Astrocyte of the cerebellum (primary cell): ENCODE results near the gene CDC20.

ENCODE experiments used
- DNase-seq: peaks from one replicate; pipeline ENCODE4 v3.0.0-alpha.2; 2011; ENCODE audit warnings: low read depth
- H3K4me3 ChIP-seq: 2 replicates; pipeline ENCODE4 v1.5.1; 2011; ENCODE audit warnings: mild to moderate bottlenecking, low read depth, low read length, moderate library complexity
- in situ Hi-C: cut with HindIII; loops from 2 replicates; pipeline ENCODE4 v1.10.0; 2017; ENCODE audit warnings: low sequenced_read_pairs
- TF ChIP-seq, protein P1 (sequence below): IDR thresholded peaks from 2 replicates; pipeline ENCODE4 v1.5.1; 2012; ENCODE audit warnings: low read length, low read depth, moderate library complexity, mild to moderate bottlenecking; ENCODE audit errors: missing control alignments

The CDC20 gene

DNA sequence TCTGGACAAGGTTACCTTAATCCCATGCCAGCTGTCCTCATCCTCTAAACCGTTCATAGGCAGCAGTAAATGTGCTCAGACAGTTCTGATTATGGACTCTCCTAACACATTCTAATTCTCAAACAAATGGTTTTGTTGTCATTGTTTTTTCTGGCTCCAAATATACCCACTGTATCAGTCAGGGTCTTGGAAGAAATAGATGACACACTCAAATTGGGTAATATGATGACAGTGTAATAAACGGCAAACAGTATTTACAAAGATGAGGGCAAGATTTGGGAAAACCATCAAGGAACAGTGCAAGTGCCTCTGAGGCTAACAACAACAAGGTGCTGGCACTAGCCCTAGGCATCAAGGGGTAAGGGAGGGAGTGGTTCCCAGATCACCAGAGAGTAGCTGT is 4.3 kb upstream of the CDC20 start:
- no peak for DNase-seq
- no peak overlapping the region for H3K4me3 ChIP-seq
- TF ChIP-seq, protein P1, sequence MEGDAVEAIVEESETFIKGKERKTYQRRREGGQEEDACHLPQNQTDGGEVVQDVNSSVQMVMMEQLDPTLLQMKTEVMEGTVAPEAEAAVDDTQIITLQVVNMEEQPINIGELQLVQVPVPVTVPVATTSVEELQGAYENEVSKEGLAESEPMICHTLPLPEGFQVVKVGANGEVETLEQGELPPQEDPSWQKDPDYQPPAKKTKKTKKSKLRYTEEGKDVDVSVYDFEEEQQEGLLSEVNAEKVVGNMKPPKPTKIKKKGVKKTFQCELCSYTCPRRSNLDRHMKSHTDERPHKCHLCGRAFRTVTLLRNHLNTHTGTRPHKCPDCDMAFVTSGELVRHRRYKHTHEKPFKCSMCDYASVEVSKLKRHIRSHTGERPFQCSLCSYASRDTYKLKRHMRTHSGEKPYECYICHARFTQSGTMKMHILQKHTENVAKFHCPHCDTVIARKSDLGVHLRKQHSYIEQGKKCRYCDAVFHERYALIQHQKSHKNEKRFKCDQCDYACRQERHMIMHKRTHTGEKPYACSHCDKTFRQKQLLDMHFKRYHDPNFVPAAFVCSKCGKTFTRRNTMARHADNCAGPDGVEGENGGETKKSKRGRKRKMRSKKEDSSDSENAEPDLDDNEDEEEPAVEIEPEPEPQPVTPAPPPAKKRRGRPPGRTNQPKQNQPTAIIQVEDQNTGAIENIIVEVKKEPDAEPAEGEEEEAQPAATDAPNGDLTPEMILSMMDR: no peak
- in situ Hi-C loops: no loop called here

DNA sequence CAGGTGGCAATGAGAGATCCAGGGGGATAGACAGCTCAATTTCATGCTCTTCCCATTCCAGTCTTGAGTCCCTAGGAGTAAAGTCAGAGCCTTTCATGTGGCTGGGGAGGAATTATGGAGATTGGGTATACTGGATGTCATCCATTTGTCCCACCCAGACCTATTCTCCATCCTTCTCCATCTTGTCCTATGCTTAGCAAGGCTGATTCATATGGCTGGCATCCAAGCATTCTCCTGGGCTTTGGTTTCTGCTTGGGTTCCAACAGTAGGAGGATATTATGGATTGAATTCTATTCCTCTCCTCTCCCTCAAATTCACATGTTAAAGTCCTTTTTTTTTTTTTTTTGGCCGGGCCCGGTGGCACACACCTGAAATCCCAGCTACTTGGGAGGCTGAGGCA is 3.8 kb upstream of the CDC20 start:
- TF ChIP-seq, protein P1: no peak
- no peak overlapping the region for H3K4me3 ChIP-seq
- DNase-seq: no peak
- in situ Hi-C loops: no loop called here

DNA sequence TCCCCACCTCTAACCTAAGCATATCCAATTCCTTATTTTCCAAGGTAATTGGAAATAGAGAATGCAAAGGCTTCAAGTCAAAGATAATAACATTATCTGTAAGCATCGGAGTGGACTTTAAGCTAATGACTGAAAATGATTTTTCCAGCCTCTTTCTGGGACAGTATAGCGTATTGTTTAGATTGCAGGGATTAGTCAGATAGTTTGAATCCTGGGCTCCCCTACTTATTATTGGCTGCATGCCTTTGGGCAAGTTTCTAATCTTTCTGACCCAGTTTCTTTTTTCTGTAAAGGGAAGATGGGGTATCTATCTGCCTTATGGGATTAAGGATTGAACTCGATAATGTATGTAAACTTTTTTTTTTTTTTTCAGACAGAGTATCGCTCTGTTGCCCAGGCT is 1.5 kb upstream of the CDC20 start:
- in situ Hi-C loops: no loop called here
- TF ChIP-seq, protein P1: no peak
- no peak for DNase-seq
- no peak overlapping the region for H3K4me3 ChIP-seq

DNA sequence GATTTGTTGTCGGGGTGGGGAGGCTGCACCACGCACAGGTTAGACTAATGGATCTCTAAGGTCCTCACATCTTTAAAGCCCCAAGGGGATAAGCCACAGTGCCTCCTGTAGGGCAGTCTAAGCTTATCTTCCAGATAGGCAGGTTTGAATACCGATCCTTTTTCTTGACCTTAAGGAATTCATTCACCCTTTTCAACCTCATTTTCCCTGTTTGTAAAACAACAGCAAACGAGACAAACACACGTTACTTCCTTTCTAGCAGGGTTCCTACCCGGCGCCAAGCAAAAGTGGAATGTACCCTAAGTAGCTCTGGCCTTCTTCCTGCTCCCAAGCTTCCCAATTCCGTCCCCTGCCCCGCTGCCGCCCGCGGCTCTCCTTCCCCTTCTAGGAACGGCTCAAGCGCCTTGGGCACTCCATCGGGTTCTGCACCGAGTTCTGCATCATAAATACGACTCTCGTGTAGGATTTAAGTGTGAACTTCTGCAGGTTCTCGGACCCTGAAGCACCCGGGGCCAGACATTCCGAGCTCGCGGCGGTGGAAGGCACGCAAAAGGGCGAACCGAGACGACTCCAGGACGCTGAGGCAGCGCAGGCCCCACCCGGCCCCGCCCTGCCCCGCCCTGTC is 548 bp upstream of the CDC20 start:
- H3K4me3 ChIP-seq: peak overlapping the region; percentile 65
- TF ChIP-seq, protein P1: peak; percentile 43
- DNase-seq: no peak
- in situ Hi-C loops: no loop called here

DNA sequence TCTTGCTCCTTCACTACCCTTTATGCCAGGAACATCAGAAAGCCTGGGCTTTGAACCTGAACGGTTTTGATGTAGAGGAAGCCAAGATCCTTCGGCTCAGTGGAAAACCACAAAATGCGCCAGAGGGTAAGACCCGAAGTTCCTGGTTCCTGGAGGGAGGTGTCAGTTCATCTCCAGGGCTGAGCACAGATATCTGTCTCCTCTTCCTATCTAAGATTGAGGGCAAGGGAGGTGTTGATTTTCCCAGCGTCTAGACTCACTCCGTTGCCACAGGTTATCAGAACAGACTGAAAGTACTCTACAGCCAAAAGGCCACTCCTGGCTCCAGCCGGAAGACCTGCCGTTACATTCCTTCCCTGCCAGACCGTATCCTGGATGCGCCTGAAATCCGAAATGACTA is 915 bp downstream of the CDC20 start:
- TF ChIP-seq, protein P1: no peak
- in situ Hi-C loops: no loop called here
- peak overlapping the region; percentile 65 for H3K4me3 ChIP-seq
- no peak for DNase-seq

DNA sequence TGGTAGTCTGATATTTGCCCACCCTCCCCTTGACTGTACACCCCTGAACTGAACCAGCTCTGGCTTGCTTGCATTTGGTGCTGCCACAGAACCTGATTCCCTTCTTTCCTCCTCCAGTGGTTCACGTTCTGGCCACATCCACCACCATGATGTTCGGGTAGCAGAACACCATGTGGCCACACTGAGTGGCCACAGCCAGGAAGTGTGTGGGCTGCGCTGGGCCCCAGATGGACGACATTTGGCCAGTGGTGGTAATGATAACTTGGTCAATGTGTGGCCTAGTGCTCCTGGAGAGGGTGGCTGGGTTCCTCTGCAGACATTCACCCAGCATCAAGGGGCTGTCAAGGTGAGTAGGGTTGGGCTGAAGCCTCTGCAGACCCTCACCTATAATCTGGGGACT is 1.8 kb downstream of the CDC20 start:
- peak overlapping the region; percentile 18 for H3K4me3 ChIP-seq
- in situ Hi-C loops: no loop called here
- no peak for DNase-seq
- TF ChIP-seq, protein P1: no peak
